GM19468 (cell line): Measurements from ENCODE around the gene RSPH6A.
A peak's percentile ranks its signal among the peaks of the same experiment; 100 is the strongest.

Source experiments
- ATAC-seq: cut with Tn5 transposase; IDR thresholded peaks from one replicate; pipeline ENCODE4 v1.9.1; 2021; ENCODE audit warnings: mild to moderate bottlenecking, moderate library complexity, moderate number of reproducible peaks; ENCODE audit not compliant: unreplicated experiment; ENCODE audit errors: extremely low read depth

RSPH6A gene

DNA sequence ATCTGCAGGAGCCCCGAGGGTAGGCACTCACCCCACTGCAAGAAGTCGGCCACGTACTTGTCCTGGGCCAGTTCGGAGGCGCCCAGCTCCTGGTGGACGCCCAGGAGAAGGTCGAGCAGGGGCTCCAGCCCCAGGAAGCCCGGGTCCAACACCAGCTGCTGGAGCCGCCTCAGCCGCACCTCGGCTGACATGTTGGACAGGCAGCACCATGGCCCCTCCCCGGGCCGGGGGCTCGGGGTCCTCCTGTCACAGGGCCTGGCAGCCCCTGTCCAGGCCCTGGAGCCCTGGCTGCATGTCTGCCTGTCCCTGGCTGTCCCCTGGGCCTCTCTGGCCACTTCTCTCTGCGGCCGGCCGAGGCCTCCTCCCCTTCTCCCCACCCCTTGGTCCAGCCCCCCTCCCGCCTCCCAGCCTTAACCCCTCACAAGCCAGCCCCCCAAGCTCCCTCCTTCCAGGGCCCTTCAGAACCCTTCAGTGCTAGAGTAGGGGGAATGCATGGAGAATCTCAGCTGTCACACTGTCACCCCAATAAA is 32.9 kb downstream of the RSPH6A start, which contains the start of gene DMPK:
TSS of gene DMPK (minus strand) at position 329 of the 530 bp plus-strand sequence. CDS start at position 191, 138 bp downstream.
- no peak for ATAC-seq

DNA sequence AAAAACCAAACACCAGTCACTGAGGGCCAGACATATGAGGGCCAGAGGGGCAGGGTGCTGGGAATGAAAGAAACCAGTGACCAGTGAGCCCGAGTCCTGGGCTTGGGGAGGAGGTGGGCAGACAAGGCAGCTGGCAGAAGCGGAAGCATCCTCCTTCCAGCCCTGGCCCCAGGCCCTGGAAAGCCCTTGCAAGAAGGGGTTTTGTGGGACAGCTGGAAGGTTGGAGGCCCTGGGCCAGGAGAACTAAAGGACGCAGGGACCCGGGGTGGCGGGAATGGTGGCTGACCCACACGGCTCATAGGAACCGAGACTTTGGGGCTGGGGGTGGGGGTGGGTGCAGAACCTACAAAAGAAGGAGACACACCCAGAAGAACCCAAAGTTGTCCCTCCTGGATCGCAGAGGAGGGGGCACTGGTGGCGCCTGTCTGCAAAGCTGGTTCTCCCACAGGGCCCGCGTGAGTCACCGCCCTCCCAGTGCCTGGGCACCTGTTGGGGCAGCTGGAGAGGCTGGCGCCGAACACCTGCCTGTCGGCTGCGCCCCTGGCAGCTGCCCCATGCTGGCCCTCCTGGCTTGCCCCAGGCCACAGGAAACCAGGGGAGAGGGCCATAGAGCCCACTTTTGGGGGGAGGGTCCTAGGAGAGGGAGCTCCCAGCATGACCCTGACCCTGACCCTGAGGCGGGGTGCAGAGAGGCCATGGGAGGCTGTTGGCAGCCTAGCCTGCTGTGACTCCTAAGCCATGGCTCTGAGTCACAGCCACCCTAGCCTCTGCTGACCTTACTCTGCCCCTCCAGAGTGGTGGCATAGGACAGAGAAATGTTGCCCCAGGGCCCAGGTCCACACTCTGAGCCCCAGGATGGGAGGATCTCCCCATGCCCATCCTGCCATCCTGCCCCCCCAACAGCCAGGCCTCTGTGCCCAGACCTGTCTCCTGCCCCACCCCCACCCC is 33.6 kb downstream of the RSPH6A start:
- ATAC-seq, result no peak

DNA sequence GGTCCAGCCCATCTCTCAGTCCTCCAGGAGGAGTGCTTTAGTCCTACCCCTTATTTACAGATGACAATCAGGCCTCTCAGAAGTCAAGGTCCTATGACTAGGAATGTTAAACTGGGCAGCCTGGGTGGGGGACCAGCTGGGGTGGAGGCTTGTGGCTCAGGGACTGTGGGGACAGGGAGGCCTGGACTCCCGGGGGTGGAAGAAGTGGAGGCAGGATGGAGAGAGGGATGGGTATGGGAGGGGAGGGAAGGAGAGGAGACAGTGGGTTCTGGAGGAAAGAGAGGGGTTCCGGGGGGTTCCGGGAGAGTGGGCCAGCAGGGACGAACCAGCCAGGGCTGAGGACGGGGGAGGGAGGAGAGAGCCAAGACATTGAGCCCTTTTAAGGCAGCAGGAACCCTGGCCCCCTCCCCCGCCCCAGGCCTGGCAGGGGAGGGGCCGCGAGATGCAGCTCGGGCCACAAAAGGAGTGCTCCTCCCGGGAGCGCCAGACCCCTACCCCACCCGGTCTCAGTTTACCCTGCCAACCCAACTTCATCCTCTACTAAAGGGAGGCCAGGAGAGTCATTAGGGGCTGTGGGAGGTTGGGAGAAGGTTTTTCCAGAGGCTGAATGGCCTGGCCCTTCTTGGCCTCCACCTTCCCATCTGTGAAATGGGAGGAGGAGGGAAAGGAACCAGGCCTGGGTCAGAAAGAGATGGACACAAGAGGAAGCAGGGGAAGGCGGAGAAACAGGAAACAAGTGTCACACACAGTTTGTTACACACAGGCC is 34.5 kb downstream of the RSPH6A start:
- no peak for ATAC-seq

DNA sequence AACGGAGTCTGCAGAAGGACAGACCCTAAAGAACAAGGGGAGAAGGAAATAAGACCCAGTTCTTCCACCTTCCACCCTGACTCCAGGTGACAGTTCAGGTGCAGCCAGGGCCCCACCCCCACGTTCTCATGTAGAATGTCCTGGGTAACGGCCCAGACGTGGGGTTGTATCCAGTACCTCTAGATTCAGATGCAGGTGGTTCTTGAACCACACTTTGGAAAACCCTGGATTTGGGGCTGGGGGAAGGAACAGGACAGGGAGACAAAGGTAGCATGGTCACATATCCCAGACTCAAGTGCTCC is 35.0 kb downstream of the RSPH6A start:
- no peak for ATAC-seq

DNA sequence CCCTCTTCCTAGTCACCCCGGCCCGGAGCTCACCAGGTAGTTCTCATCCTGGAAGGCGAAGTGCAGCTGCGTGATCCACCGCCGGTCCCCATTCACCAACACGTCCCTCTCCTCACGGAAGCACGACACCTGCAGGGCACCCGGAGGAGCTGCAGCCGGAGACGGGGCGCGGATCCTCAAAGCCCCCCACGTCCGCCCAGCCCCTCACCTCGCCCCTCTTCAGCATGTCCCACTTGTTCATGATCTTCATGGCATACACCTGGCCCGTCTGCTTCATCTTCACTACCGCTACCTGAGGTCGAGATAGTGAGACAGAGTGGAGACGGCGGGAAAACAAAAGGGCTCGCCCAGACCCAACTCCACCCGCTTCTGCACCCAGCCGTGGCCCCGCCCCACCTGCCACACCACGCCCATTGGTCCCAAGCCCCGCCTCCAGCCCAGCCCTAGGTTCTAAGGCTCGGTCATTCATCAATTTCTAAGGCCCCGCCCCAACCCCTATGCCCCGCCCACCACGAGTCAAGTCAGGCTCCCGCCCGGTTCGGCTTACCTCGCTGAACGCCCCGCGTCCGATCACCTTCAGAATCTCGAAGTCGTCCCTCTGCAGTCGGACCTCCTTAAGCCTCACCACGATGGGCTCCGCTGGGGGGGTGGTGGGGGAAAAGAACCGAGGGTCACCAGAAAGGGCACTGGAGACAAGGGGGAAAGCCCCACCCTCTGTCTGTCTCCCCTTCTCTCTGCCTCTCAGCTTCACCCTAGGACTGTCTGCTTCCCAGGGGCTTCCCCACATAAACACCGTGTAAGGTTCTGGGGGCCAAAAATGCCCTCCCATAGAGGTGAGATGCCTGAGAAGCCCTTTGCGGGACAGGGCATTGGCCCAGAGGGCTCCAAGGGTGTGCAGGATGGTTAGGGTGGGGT is 35.6 kb downstream of the RSPH6A start:
- ATAC-seq, result no peak

DNA sequence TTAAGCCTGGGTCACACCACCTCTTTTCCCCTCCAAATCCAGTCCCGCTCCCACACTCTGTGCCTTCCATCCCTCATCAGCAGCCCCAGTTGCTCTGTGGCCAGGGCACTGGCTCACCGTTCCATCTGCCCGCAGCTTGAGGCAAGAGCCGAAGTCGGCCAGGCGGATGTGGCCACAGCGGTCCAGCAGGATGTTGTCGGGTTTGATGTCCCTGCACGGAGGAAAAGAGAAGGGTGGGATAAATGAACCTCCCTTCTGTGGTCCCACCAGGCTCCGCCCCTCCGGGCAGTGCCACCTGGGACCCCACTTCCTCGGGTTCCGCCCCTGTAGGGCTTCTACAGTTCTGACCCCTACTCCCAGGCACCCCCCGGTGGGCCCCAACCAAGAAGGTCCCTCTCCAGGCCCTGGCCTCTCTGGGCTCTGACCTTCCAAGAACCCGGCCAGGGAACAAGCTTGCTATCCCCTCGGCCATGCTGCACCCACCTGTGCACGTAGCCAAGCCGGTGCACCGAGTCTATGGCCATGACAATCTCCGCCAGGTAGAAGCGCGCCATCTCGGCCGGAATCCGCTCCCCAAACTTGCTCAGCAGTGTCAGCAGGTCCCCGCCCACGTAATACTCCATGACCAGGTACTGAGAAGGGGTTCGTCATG is 37.0 kb downstream of the RSPH6A start:
- no peak for ATAC-seq

DNA sequence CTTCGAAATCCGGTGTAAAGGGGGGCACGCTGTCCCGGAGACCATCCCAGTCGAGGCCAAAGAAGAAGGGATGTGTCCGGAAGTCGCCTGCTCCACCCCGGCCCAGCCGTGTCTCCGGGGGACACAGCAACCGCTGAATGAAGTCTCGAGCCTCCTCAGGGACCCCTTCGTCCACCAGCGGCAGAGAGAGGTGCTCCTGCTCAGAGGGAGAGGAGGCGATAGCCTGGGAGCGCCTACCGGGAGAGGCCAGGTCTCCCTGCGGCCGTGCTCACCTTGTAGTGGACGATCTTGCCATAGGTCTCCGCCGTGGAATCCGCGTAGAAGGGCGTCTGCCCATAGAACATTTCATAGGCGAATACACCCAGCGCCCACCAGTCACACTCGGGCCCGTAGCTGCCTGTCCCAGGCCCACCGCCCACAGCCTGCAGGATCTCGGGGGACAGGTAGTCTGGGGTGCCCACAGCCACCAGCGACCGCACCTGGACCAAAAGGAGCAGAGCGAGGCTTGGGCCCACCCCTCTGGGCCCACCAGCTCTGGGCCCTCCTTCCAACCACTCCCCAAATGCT is 37.6 kb downstream of the RSPH6A start:
- no peak for ATAC-seq

DNA sequence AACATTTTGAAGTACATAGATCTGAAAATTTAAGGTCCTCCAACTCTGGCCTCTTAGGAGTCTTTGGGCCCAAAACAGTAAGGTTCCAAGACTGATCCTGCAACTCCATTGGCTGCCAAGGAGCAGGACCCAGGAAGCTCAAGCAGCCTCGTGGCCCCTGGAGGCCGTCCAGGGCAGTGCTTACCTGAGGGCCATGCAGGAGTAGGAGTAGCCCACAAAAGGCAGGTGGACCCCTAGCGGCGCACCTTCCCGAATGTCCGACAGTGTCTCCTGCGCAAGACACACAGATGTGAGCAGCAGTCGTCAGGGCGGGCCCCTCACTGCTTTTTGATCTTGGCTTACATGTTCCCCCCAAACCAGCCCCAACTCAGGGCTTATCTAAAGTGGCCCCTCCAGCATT is 40.3 kb downstream of the RSPH6A start:
- ATAC-seq, result no peak

DNA sequence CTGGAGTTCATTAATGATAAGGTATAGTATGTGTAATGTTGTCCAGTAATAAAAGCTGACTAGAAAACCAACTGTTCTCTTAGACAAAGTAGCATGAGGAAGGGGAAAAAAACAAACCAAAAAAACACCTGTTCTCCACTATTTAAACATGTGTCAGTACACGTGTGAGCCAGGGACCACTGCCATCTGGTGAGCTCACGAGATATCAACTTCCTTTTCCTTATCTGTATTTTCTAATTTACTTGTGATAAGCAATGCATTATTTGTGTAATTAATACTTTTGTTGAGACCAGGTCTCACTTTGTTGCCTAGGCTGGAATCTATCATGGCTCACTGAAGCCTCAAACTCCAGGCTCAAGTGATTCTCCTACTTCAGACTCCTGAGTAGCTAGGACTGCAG is 41.7 kb downstream of the RSPH6A start:
- no peak for ATAC-seq

DNA sequence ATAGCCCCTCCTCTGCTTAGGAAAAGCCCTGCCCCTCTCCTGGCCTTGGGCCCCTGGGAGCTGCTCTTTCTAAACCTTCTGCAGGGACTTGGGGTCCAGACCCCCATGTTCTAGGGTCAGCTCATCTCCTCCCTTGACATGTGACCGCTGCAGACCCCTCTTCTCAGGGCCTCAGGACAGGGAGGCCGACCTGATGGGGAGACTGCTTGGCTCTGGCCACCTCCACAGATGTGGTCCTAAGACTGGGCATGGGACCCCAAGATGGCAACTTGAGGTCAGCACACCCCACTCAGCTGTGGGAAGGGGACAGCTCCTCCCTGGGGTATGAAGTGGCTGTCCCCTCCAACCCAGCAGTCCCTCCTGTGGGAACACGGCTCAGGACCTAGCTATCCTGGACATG is 42.2 kb downstream of the RSPH6A start:
- no peak for ATAC-seq

DNA sequence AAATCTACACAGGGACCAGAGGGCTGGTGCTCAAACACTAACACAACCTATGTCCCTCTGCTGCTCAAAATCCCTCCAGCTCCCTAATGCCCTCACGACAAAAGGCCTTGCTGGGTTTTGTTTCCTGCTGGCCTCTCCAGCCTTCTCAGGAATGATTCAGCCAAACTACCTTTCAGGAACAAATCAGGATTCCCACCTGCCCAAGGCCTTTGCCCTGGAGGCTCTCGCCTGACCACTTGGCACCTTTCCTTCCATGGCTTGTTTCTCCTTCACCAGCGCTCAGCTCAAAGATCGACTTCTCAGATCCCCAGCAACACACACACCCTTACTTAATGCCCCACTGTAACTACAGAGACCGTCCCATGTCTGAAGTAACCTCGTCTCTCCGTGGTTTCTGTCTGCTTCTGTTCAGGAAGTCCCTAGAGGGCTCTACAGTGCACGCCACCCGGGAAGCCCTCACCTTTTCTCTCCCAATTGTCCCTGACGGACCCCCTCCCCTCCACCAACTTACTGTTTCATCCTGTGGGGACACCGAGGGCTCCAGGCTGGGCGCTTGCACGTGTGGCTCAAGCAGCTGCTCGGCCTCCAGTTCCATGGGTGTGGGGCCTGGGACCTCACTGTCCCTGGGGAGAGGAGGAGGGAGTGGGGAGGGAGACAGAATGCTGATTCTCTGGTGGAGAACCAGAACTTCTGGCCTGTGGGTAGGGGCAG is 42.8 kb downstream of the RSPH6A start:
- ATAC-seq, result no peak

DNA sequence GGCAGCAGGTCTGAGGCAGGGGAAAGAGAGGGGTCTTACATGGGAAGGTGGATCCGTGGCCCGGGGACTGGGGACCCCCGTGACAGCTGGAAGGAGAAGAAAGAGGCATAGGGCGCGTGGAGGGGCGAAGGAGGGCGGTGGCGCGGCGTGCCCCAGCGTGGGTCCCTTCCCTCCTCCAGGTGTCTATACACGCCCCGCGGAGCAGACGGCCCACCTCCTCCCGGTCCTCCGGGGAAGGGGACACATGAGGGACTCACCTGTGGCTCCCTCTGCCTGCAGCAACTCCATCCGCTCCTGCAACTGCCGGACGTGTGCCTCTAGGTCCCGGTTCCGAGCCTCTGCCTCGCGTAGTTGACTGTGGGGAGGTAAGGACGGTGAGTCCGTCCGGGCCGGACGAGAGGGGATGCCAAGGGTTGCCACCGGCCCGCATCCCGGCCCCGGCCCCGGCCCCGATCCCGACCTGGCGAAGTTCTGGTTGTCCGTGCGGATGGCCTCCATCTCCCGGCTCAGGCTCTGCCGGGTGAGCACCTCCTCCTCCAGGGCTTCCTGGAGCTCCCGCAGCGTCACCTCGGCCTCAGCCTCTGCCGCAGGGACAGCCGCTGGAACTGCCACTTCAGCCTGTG is 43.7 kb downstream of the RSPH6A start:
- no peak for ATAC-seq

DNA sequence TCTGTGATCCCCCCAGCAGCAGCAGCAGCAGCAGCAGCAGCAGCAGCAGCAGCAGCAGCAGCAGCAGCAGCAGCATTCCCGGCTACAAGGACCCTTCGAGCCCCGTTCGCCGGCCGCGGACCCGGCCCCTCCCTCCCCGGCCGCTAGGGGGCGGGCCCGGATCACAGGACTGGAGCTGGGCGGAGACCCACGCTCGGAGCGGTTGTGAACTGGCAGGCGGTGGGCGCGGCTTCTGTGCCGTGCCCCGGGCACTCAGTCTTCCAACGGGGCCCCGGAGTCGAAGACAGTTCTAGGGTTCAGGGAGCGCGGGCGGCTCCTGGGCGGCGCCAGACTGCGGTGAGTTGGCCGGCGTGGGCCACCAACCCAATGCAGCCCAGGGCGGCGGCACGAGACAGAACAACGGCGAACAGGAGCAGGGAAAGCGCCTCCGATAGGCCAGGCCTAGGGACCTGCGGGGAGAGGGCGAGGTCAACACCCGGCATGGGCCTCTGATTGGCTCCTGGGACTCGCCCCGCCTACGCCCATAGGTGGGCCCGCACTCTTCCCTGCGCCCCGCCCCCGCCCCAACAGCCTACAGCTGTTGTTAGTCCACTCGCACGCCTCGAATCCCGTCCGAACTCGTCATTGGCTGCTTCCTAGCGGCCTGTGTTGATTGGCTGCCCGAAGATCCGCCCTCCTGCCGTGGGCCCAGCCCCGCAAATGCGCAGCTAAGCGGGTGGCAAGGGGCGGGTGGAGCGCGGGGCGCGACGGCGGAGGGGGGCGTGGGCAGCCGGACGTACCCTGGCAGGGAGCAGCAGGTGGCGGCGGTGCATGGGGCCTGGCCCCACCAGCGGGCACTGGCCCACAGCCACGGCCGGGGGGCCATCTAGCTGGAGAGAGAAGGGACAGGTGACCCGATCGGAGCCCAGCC is 44.7 kb downstream of the RSPH6A start:
- peak; percentile 33 for ATAC-seq

DNA sequence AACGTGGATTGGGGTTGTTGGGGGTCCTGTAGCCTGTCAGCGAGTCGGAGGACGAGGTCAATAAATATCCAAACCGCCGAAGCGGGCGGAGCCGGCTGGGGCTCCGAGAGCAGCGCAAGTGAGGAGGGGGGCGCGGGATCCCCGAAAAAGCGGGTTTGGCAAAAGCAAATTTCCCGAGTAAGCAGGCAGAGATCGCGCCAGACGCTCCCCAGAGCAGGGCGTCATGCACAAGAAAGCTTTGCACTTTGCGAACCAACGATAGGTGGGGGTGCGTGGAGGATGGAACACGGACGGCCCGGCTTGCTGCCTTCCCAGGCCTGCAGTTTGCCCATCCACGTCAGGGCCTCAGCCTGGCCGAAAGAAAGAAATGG is 45.3 kb downstream of the RSPH6A start:
- no peak for ATAC-seq

DNA sequence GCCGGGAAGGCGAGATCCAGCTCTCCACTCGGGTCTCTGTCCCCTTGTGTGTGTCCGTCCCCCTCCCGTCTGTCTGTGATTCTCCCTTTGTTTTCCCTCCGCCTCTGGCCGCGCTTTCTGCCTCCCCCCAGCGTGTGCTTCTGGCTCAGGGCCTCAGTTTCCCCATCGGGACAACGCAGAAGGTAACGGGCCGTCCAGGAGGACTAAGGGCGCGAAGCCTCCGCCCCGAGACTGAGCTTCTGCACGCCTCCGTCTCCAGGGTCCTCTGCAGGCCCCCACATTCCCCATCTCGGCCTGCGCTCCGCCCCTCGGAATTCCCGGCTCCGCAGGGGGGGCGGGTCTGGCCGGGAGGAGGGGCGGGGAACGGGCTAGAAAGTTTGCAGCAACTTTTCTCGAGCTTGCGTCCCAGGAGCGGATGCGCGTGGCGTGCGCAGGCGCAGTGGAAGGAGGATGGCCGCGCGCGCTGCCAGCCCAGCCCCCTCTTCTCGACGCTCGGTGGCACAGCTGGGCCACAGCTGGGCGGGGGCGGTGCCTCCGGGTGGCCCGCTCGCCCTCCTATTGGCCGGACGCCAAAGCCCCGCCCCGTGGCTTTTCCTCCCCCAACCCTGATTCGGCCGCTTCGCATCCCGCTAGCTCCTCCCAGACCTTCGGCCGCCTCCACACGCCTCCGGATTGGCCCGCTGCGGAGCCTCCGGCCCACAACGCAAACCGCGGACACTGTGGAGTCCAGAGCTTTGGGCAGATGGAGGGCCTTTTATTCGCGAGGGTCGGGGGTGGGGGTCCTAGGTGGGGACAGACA is 45.9 kb downstream of the RSPH6A start, which contains the start of gene SIX5:
TSS of gene SIX5 (minus strand) at position 269 of the 799 bp plus-strand sequence. CDS start 408 bp downstream, outside the sequence.
- peak; percentile 47 for ATAC-seq

DNA sequence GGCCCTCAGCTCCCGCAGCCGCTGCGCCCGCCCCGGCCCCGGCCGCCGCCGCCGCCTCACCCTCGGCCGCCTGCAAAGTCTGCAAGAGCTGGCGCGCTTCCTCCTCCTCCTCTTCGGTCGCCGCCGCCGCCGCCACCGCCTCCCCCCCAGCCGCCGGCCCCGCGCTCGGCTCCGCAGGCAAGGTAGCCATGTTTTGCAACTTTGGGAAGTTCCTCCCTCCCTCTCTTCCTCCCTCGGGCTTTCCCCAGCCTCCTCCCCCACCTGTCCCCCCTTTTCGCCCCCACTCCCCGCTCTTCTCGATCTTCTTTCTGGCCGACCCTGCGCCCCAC is 46.5 kb downstream of the RSPH6A start:
- no peak for ATAC-seq
